HG03469 (cell line): ENCODE results near the gene RUNX1.
A peak's percentile ranks its signal among the peaks of the same experiment; 100 is the strongest.
"Not testable (repeated sequence)": the region's sequence is repeated elsewhere in the genome, so short reads cannot be mapped to it uniquely, and the experiment has no call there.

Experiments used
- ATAC-seq: cut with Tn5 transposase; IDR thresholded peaks from one replicate; pipeline ENCODE4 v1.9.1; 2021; ENCODE audit warnings: mild to moderate bottlenecking, moderate library complexity, moderate number of reproducible peaks; ENCODE audit not compliant: unreplicated experiment

RUNX1 gene

GRCh38 chr21:34817821-34818661, 231.1 kb downstream of the RUNX1 start:
- ATAC-seq, result no peak

GRCh38 chr21:34815831-34816705, 233.0 kb downstream of the RUNX1 start:
- no peak for ATAC-seq

GRCh38 chr21:34814529-34814951, 234.6 kb downstream of the RUNX1 start:
- no peak for ATAC-seq

GRCh38 chr21:34813266-34813894, 235.7 kb downstream of the RUNX1 start:
- ATAC-seq, result no peak

GRCh38 chr21:34812504-34813265, 236.4 kb downstream of the RUNX1 start:
- ATAC-seq, result no peak

- ATAC-seq, result no peak
Observed at GRCh38 chr21:34811368-34811767, 237.7 kb downstream of the RUNX1 start.

- no peak for ATAC-seq
Observed at GRCh38 chr21:34810786-34811185, 238.3 kb downstream of the RUNX1 start.

GRCh38 chr21:34809822-34810221, 239.3 kb downstream of the RUNX1 start:
- no peak for ATAC-seq

GRCh38 chr21:34808569-34809204, 240.4 kb downstream of the RUNX1 start:
- ATAC-seq, result no peak

GRCh38 chr21:34807881-34808568, 241.1 kb downstream of the RUNX1 start:
- peak; percentile 22 for ATAC-seq

- peak; percentile 52 for ATAC-seq
Observed at GRCh38 chr21:34807146-34807880, 241.8 kb downstream of the RUNX1 start.

- no peak for ATAC-seq
Observed at GRCh38 chr21:34806423-34806822, 242.7 kb downstream of the RUNX1 start.

GRCh38 chr21:34805157-34805556, 243.9 kb downstream of the RUNX1 start:
- no peak for ATAC-seq

GRCh38 chr21:34804584-34804983, 244.5 kb downstream of the RUNX1 start:
- ATAC-seq, result not testable (repeated sequence)

- ATAC-seq, result no peak
Observed at GRCh38 chr21:34803782-34804370, 245.2 kb downstream of the RUNX1 start.

- ATAC-seq, result no peak
Observed at GRCh38 chr21:34802180-34802899, 246.8 kb downstream of the RUNX1 start.

GRCh38 chr21:34801519-34802132, 247.5 kb downstream of the RUNX1 start:
- no peak for ATAC-seq
